H9 (cell line): ENCODE measurements around the gene MICU1. TPM values are rescaled to one million over a fixed set of nuclear protein-coding genes. Genes with fewer than 3 reads are reported as not detected.

ENCODE experiments used
- DNase-seq: peaks from one replicate; pipeline ENCODE4 v3.0.0-alpha.2; 2017
- H2AFZ ChIP-seq: one replicate; pipeline ENCODE4 v1.6.1; 2013; ENCODE audit warnings: mild to moderate bottlenecking, low read length, control low read depth, moderate library complexity
- H2AK5ac ChIP-seq: 2 replicates; pipeline ENCODE4 v1.6.1; 2013; ENCODE audit warnings: low read length, control low read depth, mixed read lengths; ENCODE audit not compliant: insufficient read length
- H2BK120ac ChIP-seq: one replicate; pipeline ENCODE4 v1.6.1; 2013; ENCODE audit warnings: low read depth, mild to moderate bottlenecking, low read length, control low read depth, inconsistent platforms; ENCODE audit not compliant: poor library complexity, severe bottlenecking
- H2BK12ac ChIP-seq: 2 replicates; pipeline ENCODE4 v1.6.1; 2013; ENCODE audit warnings: low read length, control low read depth, mixed read lengths, low read depth; ENCODE audit not compliant: insufficient read length
- H2BK15ac ChIP-seq: 2 replicates; pipeline ENCODE4 v1.6.1; 2013; ENCODE audit warnings: low read depth, low read length, control low read depth
- H2BK20ac ChIP-seq: one replicate; pipeline ENCODE4 v1.6.1; 2013; ENCODE audit warnings: low read depth, mild to moderate bottlenecking, low read length, control low read depth, inconsistent platforms; ENCODE audit not compliant: poor library complexity, severe bottlenecking
- H2BK5ac ChIP-seq: 2 replicates; pipeline ENCODE4 v1.6.1; 2013; ENCODE audit warnings: low read length, control low read depth, mixed read lengths; ENCODE audit not compliant: insufficient read length
- H3K14ac ChIP-seq: 2 replicates; pipeline ENCODE4 v1.6.1; 2013; ENCODE audit warnings: low read length, control low read depth; ENCODE audit not compliant: insufficient read depth
- H3K18ac ChIP-seq: 2 replicates; pipeline ENCODE4 v1.6.1; 2013; ENCODE audit warnings: low read depth, mild to moderate bottlenecking, mixed read lengths, low read length, control low read depth; ENCODE audit not compliant: insufficient read length
- H3K23ac ChIP-seq: 2 replicates; pipeline ENCODE4 v1.6.1; 2013; ENCODE audit warnings: low read length, control low read depth, mixed read lengths, low read depth; ENCODE audit not compliant: insufficient read length
- H3K23me2 ChIP-seq: 2 replicates; pipeline ENCODE4 v1.6.1; 2013; ENCODE audit warnings: low read depth, mild to moderate bottlenecking, mixed read lengths, low read length, control low read depth; ENCODE audit not compliant: insufficient read length, poor library complexity, severe bottlenecking
- H3K27ac ChIP-seq: 2 replicates; pipeline ENCODE4 v1.5.1; 2013; ENCODE audit warnings: low read length, control low read depth, mixed read lengths, low read depth; ENCODE audit not compliant: insufficient read length
- H3K27me3 ChIP-seq: 2 replicates; pipeline ENCODE4 v1.6.1; 2013; ENCODE audit warnings: low read length, control low read depth, inconsistent platforms; ENCODE audit not compliant: insufficient read depth
- H3K4ac ChIP-seq: 2 replicates; pipeline ENCODE4 v1.6.1; 2013; ENCODE audit warnings: low read depth, mild to moderate bottlenecking, control low read depth, inconsistent platforms, low read length, moderate library complexity
- H3K4me1 ChIP-seq: 2 replicates; pipeline ENCODE4 v1.6.1; 2013; ENCODE audit warnings: low read length, control low read depth, inconsistent platforms; ENCODE audit not compliant: insufficient read depth
- H3K4me2 ChIP-seq: 2 replicates; pipeline ENCODE4 v1.6.1; 2013; ENCODE audit warnings: low read length, control low read depth, mixed read lengths; ENCODE audit not compliant: insufficient read length, insufficient read depth
- H3K56ac ChIP-seq: 2 replicates; pipeline ENCODE4 v1.6.1; 2013; ENCODE audit warnings: low read depth, mild to moderate bottlenecking, mixed read lengths, low read length, control low read depth; ENCODE audit not compliant: insufficient read length
- H3K79me1 ChIP-seq: 2 replicates; pipeline ENCODE4 v1.6.1; 2013; ENCODE audit warnings: low read depth, mild to moderate bottlenecking, moderate library complexity, low read length, control low read depth, inconsistent platforms; ENCODE audit not compliant: insufficient read depth, poor library complexity, severe bottlenecking
- H3K79me2 ChIP-seq: 2 replicates; pipeline ENCODE4 v1.6.1; 2013; ENCODE audit warnings: low read length, control low read depth, inconsistent platforms; ENCODE audit not compliant: insufficient read depth
- H3K9ac ChIP-seq: 2 replicates; pipeline ENCODE4 v1.6.1; 2013; ENCODE audit warnings: low read length, control low read depth, mixed read lengths; ENCODE audit not compliant: insufficient read length; ENCODE audit errors: extremely low read depth
- H3K9me3 ChIP-seq: one replicate; pipeline ENCODE4 v1.6.1; 2013; ENCODE audit warnings: low read depth, low read length, inconsistent platforms; ENCODE audit not compliant: control insufficient read depth
- H3T11ph ChIP-seq: one replicate; pipeline ENCODE4 v1.6.1; 2013; ENCODE audit warnings: mild to moderate bottlenecking, low read length, control low read depth, inconsistent platforms
- H4K20me1 ChIP-seq: one replicate; pipeline ENCODE4 v1.6.1; 2013; ENCODE audit not compliant: control insufficient read depth, insufficient read length, insufficient read depth
- H4K5ac ChIP-seq: 2 replicates; pipeline ENCODE4 v1.6.1; 2013; ENCODE audit warnings: low read depth, mild to moderate bottlenecking, mixed read lengths, low read length, control low read depth; ENCODE audit not compliant: insufficient read length
- H4K8ac ChIP-seq: replicated peaks from 2 replicates; pipeline ENCODE4 v1.6.1; 2013; ENCODE audit warnings: low read length, control low read depth, mixed read lengths, low read depth; ENCODE audit not compliant: insufficient read length
- H4K91ac ChIP-seq: 2 replicates; pipeline ENCODE4 v1.6.1; 2013; ENCODE audit warnings: low read depth, mild to moderate bottlenecking, moderate library complexity, mixed read lengths, low read length, control low read depth; ENCODE audit not compliant: insufficient read length
- H3K27ac Mint-ChIP-seq, 3 experiments: 2 replicates in 2 of 3; 3 replicates in 1 of 3; pipeline ENCODE4 v1.8.0; 2020 to 2021; ENCODE audit warnings: mixed read lengths in 3 of 3, mild to moderate bottlenecking in 1 of 3, moderate library complexity in 1 of 3
- H3K27me3 Mint-ChIP-seq: 2 replicates; pipeline ENCODE4 v1.8.0; 2021; ENCODE audit warnings: low read depth, mild to moderate bottlenecking, moderate library complexity, mixed read lengths
- H3K36me3 Mint-ChIP-seq, 3 experiments: 2 replicates in 2 of 3; 3 replicates in 1 of 3; pipeline ENCODE4 v1.8.0; 2020 to 2021; ENCODE audit warnings: low read depth in 3 of 3, mixed read lengths in 3 of 3; ENCODE audit not compliant: insufficient read depth in 1 of 3
- H3K4me1 Mint-ChIP-seq, 2 experiments: 2 replicates each; pipeline ENCODE4 v1.8.0; 2020; ENCODE audit warnings: mixed read lengths in 2 of 2
- H3K4me3 Mint-ChIP-seq, 2 experiments: 2 replicates in 1 of 2; 3 replicates in 1 of 2; pipeline ENCODE4 v1.8.0; 2020 to 2021; ENCODE audit warnings: mild to moderate bottlenecking in 2 of 2, mixed read lengths in 2 of 2, moderate library complexity in 1 of 2
- H3K9me3 Mint-ChIP-seq, 2 experiments: 2 replicates in 1 of 2; 3 replicates in 1 of 2; pipeline ENCODE4 v1.8.0; 2020; ENCODE audit warnings: mild to moderate bottlenecking in 2 of 2, mixed read lengths in 2 of 2, moderate library complexity in 1 of 2
- CTCF ChIP-seq: fragments of 200-600 bp; sonication (generic); conservative IDR thresholded peaks from 3 replicates; pipeline ENCODE4 v1.8.0; 2021; ENCODE audit warnings: antibody characterized with exemption, mild to moderate bottlenecking
- WGBS: extraction: QIAGEN DNeasy Blood & Tissue Kit; methylation state at CpG from one replicate; pipeline ENCODE4 v1.1.7; 2013; ENCODE audit warnings: missing lambda C conversion rate, low lambda C conversion rate, mixed read lengths; ENCODE audit not compliant: insufficient read length; ENCODE audit errors: extremely low coverage; 5-methylcytosine and 5-hydroxymethylcytosine counted together
- total RNA-seq: library from RNA; stranded (reverse); gene quantifications from 2 replicates; pipeline ENCODE4 v1.2.1, GENCODE V29; 2021

MICU1 gene
- total RNA-seq, 1 experiment from 2014 or later, result 33.2 TPM

- H3K56ac ChIP-seq, result no peak overlapping the region
- no peak overlapping the region for H3K23ac ChIP-seq
- Mint-ChIP-seq H3K4me3 (no peak overlapping the region; a peak in 1 of 5 replicates), H3K4me1 (peaks cover 46 to 64% of the 10 kb centered on the region in 2 experiments), H3K36me3 (peaks cover 0 to 14% (median 4%) of the 10 kb centered on the region in 3 experiments; a peak in 4 of 7 replicates), H3K27me3 (no peaks in the 10 kb centered on the region; the same call in none of the 2 replicates), H3K9me3 (no peaks in the 10 kb centered on the region; a peak in 1 of 5 replicates), H3K27ac (no peak overlapping the region)
- no peaks in the 10 kb centered on the region for H3K79me2 ChIP-seq
- no peak overlapping the region for H2BK120ac ChIP-seq
- H3K4me1 ChIP-seq, result peaks cover 5% of the 10 kb centered on the region; the same call in 1 of the 2 replicates
- no peak overlapping the region for H4K8ac ChIP-seq
- H3K9ac ChIP-seq, result no peak overlapping the region
- no peaks in the 10 kb centered on the region for H3K27me3 ChIP-seq
- no peak overlapping the region for H2BK12ac ChIP-seq
- no peak overlapping the region for H3K27ac ChIP-seq
- no peak overlapping the region for H2AFZ ChIP-seq
- H2BK15ac ChIP-seq, result no peak overlapping the region
- no peak overlapping the region for H3K14ac ChIP-seq
- H4K20me1 ChIP-seq, result no peaks in the 10 kb centered on the region
- H3K4me2 ChIP-seq, result no peak overlapping the region
- no peaks in the 10 kb centered on the region for H3K9me3 ChIP-seq
- DNase-seq, result no peak
- no peak overlapping the region for H3K4ac ChIP-seq
- no peaks in the 10 kb centered on the region for H3K23me2 ChIP-seq
- H3T11ph ChIP-seq, result no peak overlapping the region
- no peak overlapping the region for H4K91ac ChIP-seq
- no peak overlapping the region for H2BK5ac ChIP-seq
- no CpG with 5 or more reads among the region's 11 CpGs for WGBS
- H3K79me1 ChIP-seq, result no peaks in the 10 kb centered on the region
- H4K5ac ChIP-seq, result no peak overlapping the region
- TF ChIP-seq CTCF, result no peak
- H2AK5ac ChIP-seq, result no peak overlapping the region
- no peak overlapping the region for H2BK20ac ChIP-seq
- H3K18ac ChIP-seq, result no peak overlapping the region
Observed at GRCh38 chr10:72329290-72330068, 296.4 kb downstream of the MICU1 start.
